Measurements from ENCODE around the gene TMX4. TPM values are rescaled to one million over a fixed set of nuclear protein-coding genes. Genes with fewer than 3 reads are reported as not detected.

The TMX4 gene
- total and polyA plus RNA-seq, 2 donors (not counting 3 experiments of a cell fraction or from before 2014, with no cell fraction given), result 6.5 to 30.3 TPM

DNA sequence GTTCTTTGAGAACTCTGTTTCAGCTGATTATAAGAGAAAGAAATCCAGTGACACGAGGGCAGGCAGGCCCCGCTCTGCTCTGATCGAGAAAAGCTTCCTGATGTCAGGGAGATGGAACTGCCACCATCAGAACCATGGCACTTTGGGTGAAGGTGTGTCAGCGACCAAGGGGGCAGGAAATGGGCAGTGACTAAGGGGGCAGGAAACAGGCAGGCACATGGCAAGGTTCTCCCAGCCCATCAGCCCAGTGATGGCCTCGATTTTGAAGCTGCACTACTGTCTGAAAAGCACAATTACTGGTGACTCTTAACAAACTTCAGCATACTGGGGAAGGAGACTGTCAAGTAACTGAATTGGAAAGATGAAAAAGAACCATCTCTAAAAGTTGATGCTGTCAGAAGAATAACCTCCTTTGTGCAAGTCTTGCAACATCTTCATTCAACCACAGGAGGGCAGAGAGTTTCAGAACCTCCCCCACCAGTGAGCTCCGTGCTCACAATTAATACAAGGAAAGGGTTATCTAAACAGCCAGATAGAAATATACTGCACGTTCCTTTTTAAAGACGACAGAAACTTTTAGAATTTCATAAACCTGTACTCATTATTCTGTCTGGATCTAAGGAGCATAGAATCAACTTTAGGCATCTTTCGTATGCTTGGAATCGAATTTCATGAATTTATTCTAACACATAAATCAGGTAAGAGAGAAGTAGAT lies 39.1 kb downstream of the TMX4 start:
- POLR2A ChIA-PET, result interaction anchor here (0.7 to 1.0 kb wide), 2 partner anchors 138 to 742 kb away, joined by 3 read pairs; no protein-coding TSS in a partner anchor
- Histone ChIP-seq H3K27ac (ENCODE audit: insufficient read depth, low read depth, low read length) (no peak overlapping the region), H3K9me3 (replicated peaks; ENCODE audit: control insufficient read depth, insufficient read depth, low read length) (no peaks in the 10 kb centered on the region), H3K4me2 (ENCODE audit: insufficient read depth, low read length) (no peak overlapping the region), H3K4me1 (ENCODE audit: control insufficient read depth, extremely low read depth, insufficient read depth, low read length) (no peaks in the 10 kb centered on the region), H3K9ac (replicated peaks; ENCODE audit: extremely low read depth, insufficient read depth, low read length) (no peak overlapping the region), H3K4me3 (replicated peaks in 1 of 3; ENCODE audit: insufficient read depth in 1 of 3, low read depth in 1 of 3, low read length in 3 of 3) (no peak overlapping the region), H3K9me1 (replicated peaks; ENCODE audit: control insufficient read depth, extremely low read depth, insufficient read depth, low read length) (no peaks in the 10 kb centered on the region), H3K36me3 (ENCODE audit: control insufficient read depth in 2 of 2, extremely low read depth in 1 of 2, insufficient read depth in 2 of 2, low read length in 2 of 2) (peaks cover 3 to 6% of the 10 kb centered on the region in 2 experiments), H2AFZ (ENCODE audit: low read depth, low read length) (peak overlapping the region; percentile 47), H3K79me2 (ENCODE audit: control insufficient read depth, insufficient read depth, low read length) (no peaks in the 10 kb centered on the region), H3K27me3 (ENCODE audit: control insufficient read depth in 2 of 2, insufficient read depth in 2 of 2, low read length in 2 of 2) (no peaks in the 10 kb centered on the region), H4K20me1 (replicated peaks; ENCODE audit: control insufficient read depth, extremely low read depth, insufficient read depth, low read length) (no peaks in the 10 kb centered on the region)
- BruUV-seq (replicated peaks), result no TSS peak
- intact Hi-C loops (cut with micrococcal nuclease) (loop anchor here (1.0 to 2.0 kb wide), 2 partner anchors 38 to 742 kb away; partner anchors contain the start of gene TMX4), dilution Hi-C loops (cut with MboI; ENCODE audit: extremely low pct_ligation_motif_present, low sequenced_read_pairs) (no loop called here)
- DNase-seq (ENCODE audit: low read depth, low spot score) (peak; percentile 58), FAIRE-seq (peak; percentile 83)
- no peak for TF ChIP-seq POLR2AphosphoS5 (IDR thresholded peaks at IDR 0.05; ENCODE audit: insufficient read depth, low read depth, low read length)
- TF ChIP-seq, protein P1, sequence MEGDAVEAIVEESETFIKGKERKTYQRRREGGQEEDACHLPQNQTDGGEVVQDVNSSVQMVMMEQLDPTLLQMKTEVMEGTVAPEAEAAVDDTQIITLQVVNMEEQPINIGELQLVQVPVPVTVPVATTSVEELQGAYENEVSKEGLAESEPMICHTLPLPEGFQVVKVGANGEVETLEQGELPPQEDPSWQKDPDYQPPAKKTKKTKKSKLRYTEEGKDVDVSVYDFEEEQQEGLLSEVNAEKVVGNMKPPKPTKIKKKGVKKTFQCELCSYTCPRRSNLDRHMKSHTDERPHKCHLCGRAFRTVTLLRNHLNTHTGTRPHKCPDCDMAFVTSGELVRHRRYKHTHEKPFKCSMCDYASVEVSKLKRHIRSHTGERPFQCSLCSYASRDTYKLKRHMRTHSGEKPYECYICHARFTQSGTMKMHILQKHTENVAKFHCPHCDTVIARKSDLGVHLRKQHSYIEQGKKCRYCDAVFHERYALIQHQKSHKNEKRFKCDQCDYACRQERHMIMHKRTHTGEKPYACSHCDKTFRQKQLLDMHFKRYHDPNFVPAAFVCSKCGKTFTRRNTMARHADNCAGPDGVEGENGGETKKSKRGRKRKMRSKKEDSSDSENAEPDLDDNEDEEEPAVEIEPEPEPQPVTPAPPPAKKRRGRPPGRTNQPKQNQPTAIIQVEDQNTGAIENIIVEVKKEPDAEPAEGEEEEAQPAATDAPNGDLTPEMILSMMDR (IDR thresholded peaks at IDR 0.05; ENCODE audit: extremely low read depth in 1 of 2, insufficient read depth in 1 of 2, low read depth in 1 of 2, low read length in 2 of 2), result peak; percentile 52 to 53
- CTCF ChIA-PET, result interaction anchor here (0.6 to 5.7 kb wide), 33 partner anchors 9 to 745 kb away, joined by 3 to 179 read pairs (median 5); partner anchors contain the start of genes PLCB1 and TMX4

DNA sequence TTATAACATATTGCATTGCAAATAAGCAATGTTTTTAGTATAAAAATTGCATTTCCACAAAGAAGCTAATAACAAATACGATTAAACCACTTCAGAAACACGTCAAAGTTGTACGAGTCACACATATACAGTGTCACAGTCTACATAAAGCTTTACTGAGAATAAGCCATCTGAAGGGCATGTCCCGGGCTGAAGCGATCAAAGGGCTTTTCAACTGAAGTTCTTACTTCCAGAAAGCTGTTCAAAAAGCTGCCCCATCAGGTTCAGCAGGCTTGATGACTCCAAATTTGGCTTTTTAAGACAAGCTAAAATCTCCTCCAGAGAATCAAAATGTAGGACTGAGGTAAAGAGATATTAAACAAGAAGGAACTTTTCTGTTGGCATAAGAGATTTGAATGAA lies 41.9 kb downstream of the TMX4 start:
- Histone ChIP-seq H3K4me2 (ENCODE audit: insufficient read depth, low read length) (no peak overlapping the region), H3K27ac (ENCODE audit: insufficient read depth, low read depth, low read length) (no peak overlapping the region), H3K9me1 (replicated peaks; ENCODE audit: control insufficient read depth, extremely low read depth, insufficient read depth, low read length) (no peaks in the 10 kb centered on the region), H4K20me1 (replicated peaks; ENCODE audit: control insufficient read depth, extremely low read depth, insufficient read depth, low read length) (no peaks in the 10 kb centered on the region), H3K4me3 (replicated peaks in 1 of 3; ENCODE audit: insufficient read depth in 1 of 3, low read depth in 1 of 3, low read length in 3 of 3) (no peak overlapping the region), H3K79me2 (ENCODE audit: control insufficient read depth, insufficient read depth, low read length) (no peaks in the 10 kb centered on the region), H3K36me3 (ENCODE audit: control insufficient read depth in 2 of 2, extremely low read depth in 1 of 2, insufficient read depth in 2 of 2, low read length in 2 of 2) (peaks cover 3 to 6% of the 10 kb centered on the region in 2 experiments), H3K9ac (replicated peaks; ENCODE audit: extremely low read depth, insufficient read depth, low read length) (no peak overlapping the region), H3K4me1 (ENCODE audit: control insufficient read depth, extremely low read depth, insufficient read depth, low read length) (no peaks in the 10 kb centered on the region), H3K9me3 (replicated peaks; ENCODE audit: control insufficient read depth, insufficient read depth, low read length) (no peaks in the 10 kb centered on the region), H3K27me3 (ENCODE audit: control insufficient read depth in 2 of 2, insufficient read depth in 2 of 2, low read length in 2 of 2) (peaks cover 0 to 4% of the 10 kb centered on the region in 2 experiments), H2AFZ (ENCODE audit: low read depth, low read length) (no peak overlapping the region)
- CTCF ChIA-PET, result interaction anchor here (1.1 to 2.2 kb wide), 4 partner anchors 10 to 744 kb away, joined by 7 to 17 read pairs (median 10); no protein-coding TSS in a partner anchor
- dilution Hi-C loops (cut with MboI; ENCODE audit: extremely low pct_ligation_motif_present, low sequenced_read_pairs) (no loop called here), intact Hi-C loops (cut with micrococcal nuclease) (no loop called here)
- FAIRE-seq (no peak), DNase-seq (ENCODE audit: low read depth, low spot score) (no peak)
- TF ChIP-seq POLR2A (IDR thresholded peaks at IDR 0.05; ENCODE audit: low read depth, low read length), result no peak
- no peak for TF ChIP-seq POLR2AphosphoS5 (IDR thresholded peaks at IDR 0.05; ENCODE audit: insufficient read depth, low read depth, low read length)
- no peak for TF ChIP-seq MYC (IDR thresholded peaks at IDR 0.05; ENCODE audit: low read depth, low read length)
- no peak for TF ChIP-seq GATA2 (IDR thresholded peaks at IDR 0.05; ENCODE audit: insufficient read depth, insufficient read length, low read depth, low read length)
- no peak for TF ChIP-seq FOS (IDR thresholded peaks at IDR 0.05; ENCODE audit: borderline replicate concordance, insufficient read depth, low read length)
- TF ChIP-seq EZH2 (IDR thresholded peaks at IDR 0.05; ENCODE audit: borderline replicate concordance, low read depth, low read length, severe bottlenecking), result no peak
- no peak for TF ChIP-seq JUN (IDR thresholded peaks at IDR 0.05; ENCODE audit: borderline replicate concordance, insufficient read depth, insufficient read length, low read depth)
- TF ChIP-seq, protein P2, sequence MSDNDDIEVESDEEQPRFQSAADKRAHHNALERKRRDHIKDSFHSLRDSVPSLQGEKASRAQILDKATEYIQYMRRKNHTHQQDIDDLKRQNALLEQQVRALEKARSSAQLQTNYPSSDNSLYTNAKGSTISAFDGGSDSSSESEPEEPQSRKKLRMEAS (IDR thresholded peaks at IDR 0.05; ENCODE audit: insufficient read depth, insufficient read length), result no peak
- TF ChIP-seq, protein P1 (IDR thresholded peaks at IDR 0.05; ENCODE audit: extremely low read depth in 1 of 2, insufficient read depth in 1 of 2, low read depth in 1 of 2, low read length in 2 of 2), result no peak
- POLR2A ChIA-PET, result no interaction called here
- no TSS peak for BruUV-seq (replicated peaks)

Data from endothelial cell of umbilical vein (primary cell).